ENCODE measurements around the gene AARS2.
A peak's percentile ranks its signal among the peaks of the same experiment; 100 is the strongest.

Gene AARS2

GRCh38 chr6:44260011-44260410 lies 53.1 kb downstream of the AARS2 start:
- no peak for DNase-seq

GRCh38 chr6:44258921-44259320 lies 54.2 kb downstream of the AARS2 start:
- no peak for DNase-seq

- no peak for DNase-seq
These were observed 54.8 kb downstream of the AARS2 start for GRCh38 chr6:44258325-44258863.

GRCh38 chr6:44257753-44258324 lies 55.3 kb downstream of the AARS2 start:
- DNase-seq: no peak

GRCh38 chr6:44257025-44257752 lies 56.0 kb downstream of the AARS2 start, which contains the start of gene SLC35B2:
Gene SLC35B2 (minus strand): TSS chr6:44257528. CDS start chr6:44257410, 118 bp downstream.
- peak; percentile 81 for DNase-seq

GRCh38 chr6:44256775-44257024 lies 56.4 kb downstream of the AARS2 start:
- no peak for DNase-seq

- DNase-seq: no peak
These were observed 57.0 kb downstream of the AARS2 start for GRCh38 chr6:44255871-44256774.

- no peak for DNase-seq
These were observed 57.9 kb downstream of the AARS2 start for GRCh38 chr6:44255105-44255808.

- DNase-seq: no peak
These were observed 58.7 kb downstream of the AARS2 start for GRCh38 chr6:44254191-44255104.

- no peak for DNase-seq
These were observed 59.6 kb downstream of the AARS2 start for GRCh38 chr6:44253307-44254101.

GRCh38 chr6:44251576-44252524 lies 61.3 kb downstream of the AARS2 start:
- DNase-seq: no peak

GRCh38 chr6:44250718-44251123 lies 62.4 kb downstream of the AARS2 start:
- no peak for DNase-seq

GRCh38 chr6:44250067-44250717 lies 63.0 kb downstream of the AARS2 start:
- DNase-seq: no peak

All from NCI-H226 (cell line).